ACC112 (cell line): ENCODE data around the gene PRPF40B.

Source experiments
- H2AFZ ChIP-seq: fragments of 200-600 bp; sonication (generic); one replicate; pipeline ENCODE4 v1.6.0; 2017; ENCODE audit warnings: antibody characterized with exemption, low read length; ENCODE audit not compliant: unreplicated experiment
- H3K27ac ChIP-seq: fragments of 200-600 bp; sonication (generic); 2 replicates; pipeline ENCODE4 v1.5.1; 2014; ENCODE audit warnings: low read depth, mild to moderate bottlenecking, antibody characterized with exemption, low read length, moderate library complexity
- H3K27me3 ChIP-seq: fragments of 200-600 bp; sonication (generic); 2 replicates; pipeline ENCODE4 v1.6.1; 2014; ENCODE audit warnings: mild to moderate bottlenecking, antibody characterized with exemption, low read length, moderate library complexity, mixed read lengths; ENCODE audit not compliant: insufficient read depth
- H3K36me3 ChIP-seq: fragments of 200-600 bp; sonication (generic); 2 replicates; pipeline ENCODE4 v1.6.1; 2016; ENCODE audit warnings: mild to moderate bottlenecking, antibody characterized with exemption, low read length, moderate library complexity, mixed read lengths; ENCODE audit not compliant: insufficient read depth
- H3K4me1 ChIP-seq: fragments of 200-600 bp; sonication (generic); one replicate; pipeline ENCODE4 v1.6.1; 2016; ENCODE audit warnings: low read length, mixed read lengths; ENCODE audit not compliant: insufficient read depth, unreplicated experiment, control insufficient read depth
- H3K4me3 ChIP-seq: fragments of 200-600 bp; sonication (generic); 2 replicates; pipeline ENCODE4 v1.5.1; 2014; ENCODE audit warnings: mild to moderate bottlenecking, low read depth, low read length
- H3K79me2 ChIP-seq: fragments of 200-600 bp; sonication (generic); one replicate; pipeline ENCODE4 v1.6.0; 2016; ENCODE audit warnings: low read length; ENCODE audit not compliant: control insufficient read depth, unreplicated experiment, insufficient read depth

PRPF40B gene

DNA sequence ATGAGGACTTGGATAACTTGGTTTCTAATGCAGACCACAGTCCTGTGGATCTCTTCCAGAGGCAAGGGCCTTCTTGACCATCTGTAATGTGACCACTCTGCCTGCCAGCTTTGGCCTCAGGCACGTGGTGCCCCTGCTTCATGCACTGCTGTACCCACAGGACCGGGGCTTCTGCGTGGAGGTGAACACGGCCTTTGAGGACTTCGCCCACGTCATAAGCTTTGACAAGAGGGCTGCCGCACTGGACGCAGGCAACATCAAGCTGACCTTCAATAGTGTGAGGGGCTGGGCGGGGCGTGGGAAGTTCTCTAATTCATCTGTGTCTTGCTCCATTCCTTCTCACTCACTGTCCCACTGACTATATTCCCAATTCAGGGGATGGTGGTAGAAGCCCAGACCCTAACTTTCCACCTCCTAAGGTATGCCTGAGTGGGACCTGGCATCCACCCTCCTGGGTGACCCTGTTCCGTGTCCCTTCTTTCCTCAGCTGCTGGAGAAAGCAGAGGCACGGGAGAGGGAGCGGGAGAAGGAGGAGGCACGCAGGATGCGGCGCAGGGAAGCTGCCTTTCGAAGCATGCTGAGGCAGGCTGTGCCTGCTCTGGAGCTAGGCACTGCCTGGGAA is 18.5 kb downstream of the PRPF40B start:
- no peak overlapping the region for H3K27ac ChIP-seq
- no peak overlapping the region for H2AFZ ChIP-seq

GRCh38 chr12:49642370-49642802 is 19.0 kb downstream of the PRPF40B start:
- Histone ChIP-seq H3K27me3 (no peaks in the 10 kb centered on the region), H3K27ac (no peak overlapping the region), H3K79me2 (no peaks in the 10 kb centered on the region), H3K4me3 (no peak overlapping the region), H3K4me1 (no peaks in the 10 kb centered on the region), H2AFZ (no peak overlapping the region), H3K36me3 (no peaks in the 10 kb centered on the region)

More for the DNA sequence above, 18.5 kb downstream of the PRPF40B start:
- no peak overlapping the region for H3K4me3 ChIP-seq
- peaks cover 3% of the 10 kb centered on the region for H3K4me1 ChIP-seq
- H3K79me2 ChIP-seq, result no peaks in the 10 kb centered on the region
- no peaks in the 10 kb centered on the region for H3K27me3 ChIP-seq
- H3K36me3 ChIP-seq, result no peaks in the 10 kb centered on the region

- Histone ChIP-seq H3K36me3 (no peaks in the 10 kb centered on the region), H2AFZ (no peak overlapping the region), H3K4me1 (no peaks in the 10 kb centered on the region), H3K27ac (no peak overlapping the region), H3K79me2 (no peaks in the 10 kb centered on the region), H3K27me3 (no peaks in the 10 kb centered on the region), H3K4me3 (no peak overlapping the region)
These were observed 19.8 kb downstream of the PRPF40B start for GRCh38 chr12:49643135-49643534.

- Histone ChIP-seq H3K4me1 (no peaks in the 10 kb centered on the region), H3K4me3 (no peak overlapping the region), H3K36me3 (no peaks in the 10 kb centered on the region), H3K27ac (no peak overlapping the region), H3K79me2 (no peaks in the 10 kb centered on the region), H3K27me3 (no peaks in the 10 kb centered on the region), H2AFZ (no peak overlapping the region)
These were observed 20.7 kb downstream of the PRPF40B start for GRCh38 chr12:49643961-49644619.

DNA sequence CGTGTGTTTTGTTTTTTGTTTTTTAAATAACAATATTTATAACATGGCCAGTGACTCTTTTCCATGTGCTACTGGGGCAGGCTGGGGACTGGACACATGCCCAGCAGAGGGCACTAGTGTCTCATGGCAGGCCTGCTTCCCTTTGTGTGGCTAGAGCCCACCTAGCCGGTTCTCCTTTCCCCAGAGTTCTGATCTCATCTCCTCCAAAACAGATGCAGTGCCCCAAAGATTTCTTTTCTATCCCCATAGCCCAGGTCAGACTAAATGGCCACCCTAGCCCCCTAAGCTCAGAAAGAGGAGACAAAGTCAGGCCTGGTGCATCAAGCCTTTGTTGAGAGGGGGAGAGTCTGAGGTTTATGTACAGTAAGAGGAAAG is 21.2 kb downstream of the PRPF40B start:
- Histone ChIP-seq H3K27ac (no peak overlapping the region), H3K36me3 (no peaks in the 10 kb centered on the region), H3K27me3 (no peaks in the 10 kb centered on the region), H2AFZ (no peak overlapping the region), H3K4me1 (no peaks in the 10 kb centered on the region), H3K79me2 (no peaks in the 10 kb centered on the region), H3K4me3 (no peak overlapping the region)

GRCh38 chr12:49645146-49646039 is 22.0 kb downstream of the PRPF40B start:
- no peak overlapping the region for H2AFZ ChIP-seq
- no peaks in the 10 kb centered on the region for H3K36me3 ChIP-seq
- H3K4me1 ChIP-seq, result no peaks in the 10 kb centered on the region
- no peak overlapping the region for H3K4me3 ChIP-seq
- H3K79me2 ChIP-seq, result no peaks in the 10 kb centered on the region
- no peak overlapping the region for H3K27ac ChIP-seq
- no peaks in the 10 kb centered on the region for H3K27me3 ChIP-seq

DNA sequence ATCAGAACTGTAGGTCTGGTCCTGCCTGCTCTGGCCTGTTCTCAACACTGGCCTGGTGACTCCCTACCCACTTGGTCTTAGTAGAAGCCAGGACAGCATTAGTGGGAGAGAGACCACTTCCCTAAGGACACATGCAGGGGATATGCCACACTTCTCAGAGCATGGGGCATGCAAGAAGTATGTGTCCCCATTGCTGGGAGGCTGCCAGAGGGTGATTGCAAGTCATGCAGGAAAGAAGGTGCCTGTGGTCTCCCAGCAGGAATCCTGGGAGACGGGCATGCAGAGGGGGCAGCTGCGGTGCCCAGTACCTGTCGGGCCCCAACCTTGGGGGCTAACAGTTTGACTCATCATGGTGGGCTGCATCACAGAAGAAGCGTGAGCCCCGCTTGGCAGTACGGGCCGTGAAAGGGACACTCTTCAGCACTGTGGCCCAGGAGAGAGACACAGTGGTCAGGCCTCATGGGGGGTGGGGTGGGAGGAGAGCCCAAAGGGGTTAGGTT is 23.0 kb downstream of the PRPF40B start:
- H3K4me3 ChIP-seq, result no peak overlapping the region
- H3K79me2 ChIP-seq, result no peaks in the 10 kb centered on the region
- no peak overlapping the region for H2AFZ ChIP-seq
- H3K27me3 ChIP-seq, result no peaks in the 10 kb centered on the region
- no peaks in the 10 kb centered on the region for H3K36me3 ChIP-seq
- no peaks in the 10 kb centered on the region for H3K4me1 ChIP-seq
- H3K27ac ChIP-seq, result no peak overlapping the region

DNA sequence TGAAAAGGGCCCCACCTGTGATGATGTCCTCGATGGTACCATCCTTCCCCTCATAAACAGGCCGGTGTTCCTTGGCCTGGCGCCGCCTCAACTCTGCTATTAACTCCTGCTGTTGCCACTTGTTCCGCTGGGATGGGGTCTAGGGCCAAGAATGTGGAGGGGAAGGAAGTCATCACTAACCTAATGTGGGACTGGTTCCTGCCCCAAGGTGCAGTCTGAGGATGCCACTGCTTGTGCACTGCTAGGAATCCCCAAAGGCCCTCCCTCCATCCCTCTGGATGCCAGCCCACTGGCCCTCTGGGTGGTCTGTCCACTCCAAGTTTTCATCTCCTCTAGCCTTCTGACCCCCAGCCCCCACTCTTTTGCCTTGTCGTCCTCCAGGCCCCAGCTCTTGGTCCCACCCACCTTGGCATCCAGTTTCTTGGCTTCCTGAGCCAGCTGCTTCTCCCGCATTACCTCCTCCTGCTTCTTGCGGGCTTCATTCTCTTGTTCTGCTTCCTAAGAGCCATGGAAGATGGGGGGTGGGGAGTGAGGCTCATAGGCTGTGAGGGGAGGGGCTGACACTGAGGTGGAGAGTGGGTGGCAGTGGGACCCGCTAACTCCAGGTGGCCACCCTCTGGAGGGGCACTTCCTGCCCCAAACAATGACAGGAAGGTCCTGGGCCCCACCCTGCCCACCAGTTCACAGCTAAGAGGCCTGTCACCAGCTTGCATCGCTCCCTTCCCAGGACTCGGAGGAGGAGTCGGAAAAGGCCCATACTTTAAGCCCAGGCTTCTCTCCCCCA is 23.7 kb downstream of the PRPF40B start:
- Histone ChIP-seq H3K4me1 (no peaks in the 10 kb centered on the region), H3K79me2 (no peaks in the 10 kb centered on the region), H3K27me3 (no peaks in the 10 kb centered on the region), H3K36me3 (no peaks in the 10 kb centered on the region), H2AFZ (no peak overlapping the region), H3K27ac (no peak overlapping the region), H3K4me3 (no peak overlapping the region)

- H3K36me3 ChIP-seq, result no peaks in the 10 kb centered on the region
- H3K4me3 ChIP-seq, result no peak overlapping the region
- H3K27ac ChIP-seq, result no peak overlapping the region
- H3K4me1 ChIP-seq, result no peaks in the 10 kb centered on the region
- H3K27me3 ChIP-seq, result no peaks in the 10 kb centered on the region
- H3K79me2 ChIP-seq, result no peaks in the 10 kb centered on the region
- H2AFZ ChIP-seq, result no peak overlapping the region
These were observed 24.7 kb downstream of the PRPF40B start for GRCh38 chr12:49647827-49648711.
